ENCODE results near the gene HOXB2. TPM values are rescaled to one million over a fixed set of nuclear protein-coding genes. Genes with fewer than 3 reads are reported as not detected.
A peak's percentile ranks its signal among the peaks of the same experiment; 100 is the strongest.

HOXB2 gene
- total RNA-seq, 4 donors from 2014 or later: 36.3 to 86.4 (median 63.4) TPM

DNA sequence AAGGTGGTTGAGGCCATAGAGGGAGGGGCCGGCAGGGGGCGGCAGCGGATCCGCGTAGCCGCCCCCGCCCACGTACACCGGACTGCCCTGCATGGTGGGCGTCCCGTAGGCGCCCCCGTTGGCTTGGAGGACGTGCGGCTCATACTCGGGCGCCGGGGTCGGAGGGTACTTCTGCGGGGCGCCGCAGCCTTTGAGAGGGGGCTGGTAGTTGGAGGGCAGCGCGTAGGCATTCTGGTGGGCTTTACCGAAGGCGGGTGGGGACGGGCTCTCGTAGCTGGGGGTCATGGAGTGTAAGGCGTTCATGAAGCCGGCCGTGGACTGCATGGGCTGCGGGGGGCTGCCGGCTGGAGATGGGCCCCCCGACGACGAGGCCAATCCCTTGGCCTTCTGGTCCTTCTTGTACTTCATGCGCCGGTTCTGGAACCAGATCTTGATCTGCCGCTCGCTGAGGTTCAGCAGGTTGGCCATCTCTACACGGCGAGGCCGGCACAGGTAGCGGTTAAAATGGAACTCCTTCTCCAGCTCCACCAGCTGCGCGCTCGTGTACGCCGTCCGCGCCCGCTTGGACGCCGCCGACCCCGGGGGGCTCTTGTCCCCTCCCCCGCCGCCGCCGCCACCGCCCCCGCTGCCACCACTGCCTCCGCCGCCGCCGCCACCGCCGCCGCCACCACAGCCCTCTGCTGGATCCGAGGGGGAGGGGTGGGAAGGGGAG is 5.7 kb upstream of the HOXB2 start:
- 67% methylated on average over 61 of the region's 70 CpGs for WGBS
- no peak for DNase-seq (ENCODE audit: extremely low spot score)
- intact Hi-C loops (cut with DNase I): no loop called here
- H3K36me3 ChIP-seq: peaks cover 4 to 29% (median 23%) of the 10 kb centered on the region in 4 donors
- peaks cover 32 to 97% (median 97%) of the 10 kb centered on the region in 4 donors for H3K4me1 ChIP-seq
- TF ChIP-seq POLR2A (IDR thresholded peaks at IDR 0.05; ENCODE audit: low read depth): no peak
- TF ChIP-seq, protein P1, sequence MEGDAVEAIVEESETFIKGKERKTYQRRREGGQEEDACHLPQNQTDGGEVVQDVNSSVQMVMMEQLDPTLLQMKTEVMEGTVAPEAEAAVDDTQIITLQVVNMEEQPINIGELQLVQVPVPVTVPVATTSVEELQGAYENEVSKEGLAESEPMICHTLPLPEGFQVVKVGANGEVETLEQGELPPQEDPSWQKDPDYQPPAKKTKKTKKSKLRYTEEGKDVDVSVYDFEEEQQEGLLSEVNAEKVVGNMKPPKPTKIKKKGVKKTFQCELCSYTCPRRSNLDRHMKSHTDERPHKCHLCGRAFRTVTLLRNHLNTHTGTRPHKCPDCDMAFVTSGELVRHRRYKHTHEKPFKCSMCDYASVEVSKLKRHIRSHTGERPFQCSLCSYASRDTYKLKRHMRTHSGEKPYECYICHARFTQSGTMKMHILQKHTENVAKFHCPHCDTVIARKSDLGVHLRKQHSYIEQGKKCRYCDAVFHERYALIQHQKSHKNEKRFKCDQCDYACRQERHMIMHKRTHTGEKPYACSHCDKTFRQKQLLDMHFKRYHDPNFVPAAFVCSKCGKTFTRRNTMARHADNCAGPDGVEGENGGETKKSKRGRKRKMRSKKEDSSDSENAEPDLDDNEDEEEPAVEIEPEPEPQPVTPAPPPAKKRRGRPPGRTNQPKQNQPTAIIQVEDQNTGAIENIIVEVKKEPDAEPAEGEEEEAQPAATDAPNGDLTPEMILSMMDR (IDR thresholded peaks at IDR 0.05): peak in 1 of 3 experiments; percentile 29
- H3K4me3 ChIP-seq: peak overlapping the region; percentile 36 to 57 (median 40)
- no peaks in the 10 kb centered on the region for H3K9me3 ChIP-seq
- H3K27me3 ChIP-seq: no peaks in the 10 kb centered on the region
- peak overlapping the region; percentile 91 to 97 (median 96) for H3K27ac ChIP-seq (replicated peaks in 1 of 4)

DNA sequence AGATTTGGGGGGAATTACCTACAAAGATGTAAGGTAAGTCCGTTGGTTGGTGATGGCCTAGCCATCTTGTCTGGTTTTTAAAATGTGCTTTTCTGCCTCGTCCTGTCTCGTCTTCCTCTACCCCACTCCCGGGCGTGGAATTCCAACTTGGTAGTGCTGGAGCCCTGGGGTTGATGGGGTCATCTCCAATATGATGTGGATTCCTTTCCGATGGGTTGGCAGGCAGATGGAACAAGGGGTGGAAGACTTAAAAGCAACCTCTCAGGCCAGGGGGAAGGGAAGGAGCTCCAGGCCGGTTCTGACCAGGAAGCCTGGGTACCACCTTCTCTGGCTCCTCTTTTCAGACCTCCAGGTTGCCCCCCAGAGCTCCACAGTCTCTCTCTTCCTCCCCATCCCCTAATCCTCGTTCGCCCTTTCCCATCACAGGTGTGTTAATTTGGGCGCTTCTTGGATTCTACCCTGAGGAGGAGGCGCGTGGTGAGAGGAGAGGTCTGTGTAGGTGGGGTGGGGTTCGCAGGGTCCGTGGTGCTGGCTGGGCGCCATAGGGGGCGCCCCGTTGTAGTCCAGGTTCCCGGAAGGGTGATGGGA is 5.1 kb upstream of the HOXB2 start:
- WGBS: 67% methylated on average over 18 of the region's 18 CpGs
- no peak for TF ChIP-seq POLR2AphosphoS5 (IDR thresholded peaks at IDR 0.05)
- TF ChIP-seq EP300 (IDR thresholded peaks at IDR 0.05): no peak
- no peak for TF ChIP-seq POLR2A (IDR thresholded peaks at IDR 0.05; ENCODE audit: low read depth)
- TF ChIP-seq, protein P1 (IDR thresholded peaks at IDR 0.05): no peak
- Histone ChIP-seq H3K9me3 (no peaks in the 10 kb centered on the region), H3K27ac (replicated peaks in 1 of 4) (peak overlapping the region; percentile 91 to 97 (median 96)), H3K4me1 (peaks cover 38 to 100% (median 100%) of the 10 kb centered on the region in 4 donors), H3K4me3 (peak overlapping the region; percentile 36 to 57 (median 40)), H3K36me3 (peaks cover 4 to 29% (median 23%) of the 10 kb centered on the region in 4 donors), H3K27me3 (no peaks in the 10 kb centered on the region)
- intact Hi-C loops (cut with DNase I): no loop called here
- no peak for DNase-seq (ENCODE audit: extremely low spot score)

DNA sequence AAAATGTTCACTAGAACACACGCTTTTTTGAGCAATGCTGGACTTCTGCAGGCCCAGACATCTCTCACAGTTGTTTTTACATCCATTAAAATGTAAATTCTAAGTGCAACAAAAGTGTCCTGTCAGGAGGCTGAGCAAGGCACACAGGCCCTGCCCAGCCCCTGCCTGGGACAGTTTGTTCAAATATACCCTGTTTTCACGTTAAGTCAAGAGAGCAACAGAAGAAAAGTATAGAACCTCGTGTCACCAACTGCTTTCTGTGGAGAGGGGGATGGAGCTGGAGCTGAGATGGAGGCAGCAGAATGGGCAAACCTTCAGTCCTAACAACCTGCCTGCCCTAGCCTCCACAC is 4.3 kb upstream of the HOXB2 start:
- 39% methylated on average over 3 of the region's 3 CpGs for WGBS
- DNase-seq (ENCODE audit: extremely low spot score): no peak
- H3K4me3 ChIP-seq: no peak overlapping the region
- peaks cover 36 to 97% (median 96%) of the 10 kb centered on the region in 4 donors for H3K4me1 ChIP-seq
- H3K27ac ChIP-seq (replicated peaks in 1 of 4): peak overlapping the region; percentile 91 to 97 (median 96)
- intact Hi-C loops (cut with DNase I): no loop called here
- no peaks in the 10 kb centered on the region for H3K27me3 ChIP-seq
- peaks cover 4 to 26% (median 23%) of the 10 kb centered on the region in 4 donors for H3K36me3 ChIP-seq
- TF ChIP-seq POLR2AphosphoS5 (IDR thresholded peaks at IDR 0.05) (peak in 1 of 2 donors; percentile 30), EP300 (IDR thresholded peaks at IDR 0.05) (no peak)
- no peaks in the 10 kb centered on the region for H3K9me3 ChIP-seq

DNA sequence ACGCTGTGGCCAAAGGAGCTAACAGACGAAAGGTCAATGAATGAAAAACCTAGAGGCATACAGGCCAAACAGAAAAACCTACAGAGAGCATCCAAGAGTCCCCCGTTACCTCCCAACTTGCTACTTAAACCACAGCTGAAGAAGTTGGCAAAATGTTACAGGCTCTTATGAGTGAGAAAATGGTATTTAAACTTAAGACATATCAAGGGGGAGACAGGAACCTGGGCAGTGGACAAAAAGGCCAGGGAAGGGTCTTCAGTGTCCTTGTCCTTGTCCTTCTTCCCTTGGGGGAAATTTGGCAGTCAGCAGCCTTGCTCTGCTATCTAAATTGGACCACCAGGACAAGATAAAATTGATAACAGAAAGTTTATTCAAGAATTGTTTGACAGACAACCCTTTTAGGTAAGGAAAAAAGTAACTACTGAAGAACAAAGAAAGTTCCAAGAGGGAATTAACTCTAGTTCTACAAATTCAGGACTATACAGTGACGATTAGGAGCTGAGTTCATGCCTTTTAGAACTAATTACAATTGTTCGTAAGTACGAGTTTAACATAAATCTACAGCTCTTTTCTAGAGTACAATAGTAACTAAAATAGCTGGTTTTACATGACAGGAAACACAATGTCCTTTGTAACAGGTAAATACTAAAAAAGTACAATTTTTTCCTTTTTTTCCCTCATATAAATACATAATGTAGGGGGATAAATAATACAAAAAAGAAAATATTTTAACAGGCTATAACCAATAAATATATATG is 3.8 kb upstream of the HOXB2 start:
- TF ChIP-seq POLR2AphosphoS5 (IDR thresholded peaks at IDR 0.05): no peak
- TF ChIP-seq, protein P1 (IDR thresholded peaks at IDR 0.05): no peak
- no peak for DNase-seq (ENCODE audit: extremely low spot score)
- Histone ChIP-seq H3K4me3 (peak overlapping the region; percentile 30 to 43 (median 40)), H3K9me3 (no peaks in the 10 kb centered on the region), H3K4me1 (peaks cover 34 to 91% (median 91%) of the 10 kb centered on the region in 4 donors), H3K27ac (replicated peaks in 1 of 4) (peak overlapping the region; percentile 91 to 97 (median 96)), H3K27me3 (no peaks in the 10 kb centered on the region), H3K36me3 (peaks cover 4 to 26% (median 22%) of the 10 kb centered on the region in 4 donors)
- intact Hi-C loops (cut with DNase I): no loop called here
- 30% methylated on average over 6 of the region's 6 CpGs for WGBS
